Measurements from ENCODE around the gene ZNF747. TPM values are rescaled to one million over a fixed set of nuclear protein-coding genes. Genes with fewer than 3 reads are reported as not detected.
A peak's percentile ranks its signal among the peaks of the same experiment; 100 is the strongest.
"Not testable (repeated sequence)": the region's sequence is repeated elsewhere in the genome, so short reads cannot be mapped to it uniquely, and the experiment has no call there.

Gene ZNF747
- total and polyA plus RNA-seq, 8 donors, result 6.6 to 11.8 (median 9.0) TPM

DNA sequence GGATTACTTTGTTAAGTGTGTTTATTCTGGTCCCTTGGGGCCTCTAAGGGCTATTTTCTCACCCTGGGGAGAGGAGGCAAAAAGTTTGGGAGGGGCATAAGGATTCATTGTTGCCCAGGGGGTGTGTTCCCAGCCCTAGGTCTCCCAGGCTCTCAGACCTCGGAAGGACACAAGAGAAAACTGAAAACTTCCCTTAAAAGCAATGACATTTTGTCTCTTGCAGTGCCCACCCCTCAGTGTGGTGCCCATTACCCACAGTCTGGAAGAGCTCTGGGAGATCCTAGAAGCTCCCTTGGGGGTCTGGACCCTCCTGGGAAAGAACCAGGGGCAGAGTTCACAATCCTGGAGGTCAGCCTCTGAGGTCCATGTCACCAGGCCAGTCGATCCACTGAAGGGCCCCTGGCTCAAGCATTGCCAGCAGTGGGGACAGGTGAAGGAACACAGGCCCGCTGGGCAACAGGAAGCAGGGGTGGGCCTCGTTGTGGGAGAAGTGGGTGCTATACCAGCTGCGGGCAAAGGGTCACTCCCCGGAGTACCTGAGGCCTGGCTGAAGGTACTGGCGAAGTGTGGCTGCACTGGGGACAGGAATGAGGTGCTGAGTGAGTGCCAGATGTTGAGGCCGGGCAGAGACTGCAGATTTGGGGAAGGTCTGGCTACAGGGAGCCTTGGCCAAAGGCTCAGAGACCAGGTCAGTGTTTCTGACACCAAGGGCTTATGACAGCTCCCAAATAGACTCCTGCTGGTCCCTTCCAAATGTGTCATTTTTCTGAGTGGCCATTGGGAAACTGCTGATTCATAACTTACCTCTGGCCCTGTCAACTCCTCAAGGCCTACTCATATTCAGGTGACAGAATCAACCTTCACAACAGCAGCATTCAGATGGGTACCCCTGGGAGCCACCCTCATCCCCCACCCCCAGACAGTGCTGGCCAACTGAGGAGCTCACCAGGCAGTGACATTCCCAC, 4.6 kb upstream of the ZNF747 start:
- TF ChIP-seq, protein P1, sequence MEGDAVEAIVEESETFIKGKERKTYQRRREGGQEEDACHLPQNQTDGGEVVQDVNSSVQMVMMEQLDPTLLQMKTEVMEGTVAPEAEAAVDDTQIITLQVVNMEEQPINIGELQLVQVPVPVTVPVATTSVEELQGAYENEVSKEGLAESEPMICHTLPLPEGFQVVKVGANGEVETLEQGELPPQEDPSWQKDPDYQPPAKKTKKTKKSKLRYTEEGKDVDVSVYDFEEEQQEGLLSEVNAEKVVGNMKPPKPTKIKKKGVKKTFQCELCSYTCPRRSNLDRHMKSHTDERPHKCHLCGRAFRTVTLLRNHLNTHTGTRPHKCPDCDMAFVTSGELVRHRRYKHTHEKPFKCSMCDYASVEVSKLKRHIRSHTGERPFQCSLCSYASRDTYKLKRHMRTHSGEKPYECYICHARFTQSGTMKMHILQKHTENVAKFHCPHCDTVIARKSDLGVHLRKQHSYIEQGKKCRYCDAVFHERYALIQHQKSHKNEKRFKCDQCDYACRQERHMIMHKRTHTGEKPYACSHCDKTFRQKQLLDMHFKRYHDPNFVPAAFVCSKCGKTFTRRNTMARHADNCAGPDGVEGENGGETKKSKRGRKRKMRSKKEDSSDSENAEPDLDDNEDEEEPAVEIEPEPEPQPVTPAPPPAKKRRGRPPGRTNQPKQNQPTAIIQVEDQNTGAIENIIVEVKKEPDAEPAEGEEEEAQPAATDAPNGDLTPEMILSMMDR (IDR thresholded peaks at IDR 0.05), result no peak
- H3K36me3 ChIP-seq, result no peaks in the 10 kb centered on the region
- H3K4me3 ChIP-seq, result no peak overlapping the region
- no peaks in the 10 kb centered on the region for H3K27me3 ChIP-seq
- intact Hi-C loops (cut with DNase I), result no loop called here
- ATAC-seq (no peak), DNase-seq (peak in 1 of 4 donors; percentile 32)
- no peaks in the 10 kb centered on the region for H3K9me3 ChIP-seq
- no peak overlapping the region for H3K27ac ChIP-seq
- peaks cover 5 to 19% of the 10 kb centered on the region in 2 donors for H3K4me1 ChIP-seq

DNA sequence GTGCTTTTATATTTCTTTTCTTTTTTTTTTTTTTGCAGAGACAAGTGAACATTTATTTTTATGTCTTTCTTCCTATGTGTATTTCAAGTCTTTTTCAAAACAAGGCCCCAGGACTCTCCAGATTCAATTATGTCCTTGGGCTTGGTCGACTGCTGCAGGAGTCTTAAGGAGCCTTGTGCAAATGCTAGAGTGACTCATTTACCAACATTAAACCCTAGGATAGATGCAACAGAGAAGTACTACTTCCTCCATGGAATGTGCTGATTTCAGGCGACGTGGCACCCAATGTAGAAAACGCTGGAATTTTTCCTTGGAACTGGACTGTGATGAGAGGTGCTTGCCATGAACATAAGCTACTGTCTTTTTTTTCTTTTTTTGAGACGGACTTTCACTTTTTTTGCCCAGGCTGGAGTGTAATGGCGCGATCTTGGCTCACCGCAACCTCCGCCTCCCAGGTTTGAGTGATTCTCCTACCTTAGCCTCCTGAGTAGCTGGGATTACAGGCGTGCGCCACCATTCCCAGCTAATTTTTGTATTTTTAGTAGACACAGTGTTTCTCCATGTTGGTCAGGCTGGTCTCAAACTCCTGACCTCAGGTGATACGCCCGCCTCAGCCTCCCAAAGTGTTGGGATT, 1.9 kb upstream of the ZNF747 start:
- Histone ChIP-seq H3K36me3 (peaks cover 0 to 16% of the 10 kb centered on the region in 2 donors), H3K4me1 (peaks cover 5 to 36% of the 10 kb centered on the region in 2 donors), H3K27ac (peak overlapping the region; percentile 91 to 94), H3K4me3 (peak overlapping the region in 1 of 2 donors; percentile 62)
- DNase-seq; H3K27me3 ChIP-seq; ATAC-seq; H3K9me3 ChIP-seq; intact Hi-C loops (cut with DNase I): not testable (repeated sequence)

DNA sequence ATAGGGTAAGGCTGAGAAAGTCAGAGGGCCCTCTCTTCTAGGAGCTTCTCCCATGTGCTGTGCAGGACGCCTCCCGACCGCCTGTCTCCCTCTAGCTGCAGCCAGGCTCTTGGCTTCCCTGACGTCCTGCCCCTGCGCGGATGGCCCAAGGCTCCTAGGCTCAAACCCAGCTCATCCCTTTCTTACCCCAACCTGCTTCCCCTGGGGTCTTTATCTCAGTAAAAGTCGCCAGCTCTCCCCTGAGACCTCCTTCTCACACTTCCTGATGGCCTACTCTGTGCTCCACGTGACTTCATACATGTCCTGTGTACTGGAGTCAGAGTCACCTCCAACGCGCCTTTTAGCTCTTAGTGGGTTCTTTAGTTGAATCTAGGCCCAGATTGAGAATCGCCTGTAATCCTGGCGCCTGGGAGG, 1.1 kb upstream of the ZNF747 start:
- Histone ChIP-seq H3K9me3 (no peaks in the 10 kb centered on the region), H3K27ac (peak overlapping the region; percentile 91 to 94), H3K27me3 (no peaks in the 10 kb centered on the region), H3K4me1 (peaks cover 5 to 38% of the 10 kb centered on the region in 2 donors), H3K4me3 (peak overlapping the region; percentile 62 to 65), H3K36me3 (peaks cover 0 to 24% of the 10 kb centered on the region in 2 donors)
- peak; percentile 84 for ATAC-seq
- intact Hi-C loops (cut with DNase I), result no loop called here
- TF ChIP-seq, protein P1 (IDR thresholded peaks at IDR 0.05), result peak; percentile 30 to 55
- DNase-seq, result peak in 3 of 4 donors; percentile 84 to 87 (median 85)

DNA sequence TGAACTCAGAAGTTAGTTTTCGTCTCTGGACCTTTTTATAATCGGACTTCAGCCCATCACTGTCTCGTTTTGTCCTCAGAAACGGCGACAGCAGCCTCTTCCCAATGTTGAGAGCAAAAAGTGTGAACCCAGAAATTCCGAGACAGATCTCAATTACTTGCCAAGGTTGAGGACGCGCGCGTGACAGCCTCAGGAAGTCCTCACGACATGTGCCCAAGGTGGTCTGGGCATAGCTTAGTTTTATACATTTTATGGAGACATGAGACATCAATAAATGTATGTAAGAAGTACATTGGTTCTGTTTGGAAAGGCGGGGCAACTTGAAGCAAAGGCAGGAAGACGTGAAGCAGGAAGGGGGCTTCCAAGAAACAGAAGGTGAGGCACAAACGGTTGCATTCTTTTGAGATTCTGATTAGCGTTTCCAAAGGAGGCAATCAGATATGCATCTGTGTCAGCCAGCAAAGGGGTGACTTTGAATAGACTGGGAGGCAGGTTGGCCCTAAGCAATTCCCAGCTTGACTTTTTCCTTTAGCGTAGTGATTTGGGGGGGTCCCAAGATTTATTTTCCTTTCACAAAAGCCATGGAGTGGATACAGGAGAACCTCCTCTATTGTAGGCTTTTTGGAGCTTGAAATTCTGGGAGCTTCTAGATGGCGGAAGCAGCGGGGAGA, 583 bp upstream of the ZNF747 start:
- H3K9me3 ChIP-seq, result no peaks in the 10 kb centered on the region
- peak overlapping the region; percentile 91 to 94 for H3K27ac ChIP-seq
- H3K36me3 ChIP-seq, result peaks cover 0 to 26% of the 10 kb centered on the region in 2 donors
- intact Hi-C loops (cut with DNase I), result no loop called here
- TF ChIP-seq, protein P1 (IDR thresholded peaks at IDR 0.05), result no peak
- H3K27me3 ChIP-seq, result no peaks in the 10 kb centered on the region
- peaks cover 7 to 42% of the 10 kb centered on the region in 2 donors for H3K4me1 ChIP-seq
- ATAC-seq (peak; percentile 8), DNase-seq (no peak)
- H3K4me3 ChIP-seq, result peak overlapping the region; percentile 62 to 65

DNA sequence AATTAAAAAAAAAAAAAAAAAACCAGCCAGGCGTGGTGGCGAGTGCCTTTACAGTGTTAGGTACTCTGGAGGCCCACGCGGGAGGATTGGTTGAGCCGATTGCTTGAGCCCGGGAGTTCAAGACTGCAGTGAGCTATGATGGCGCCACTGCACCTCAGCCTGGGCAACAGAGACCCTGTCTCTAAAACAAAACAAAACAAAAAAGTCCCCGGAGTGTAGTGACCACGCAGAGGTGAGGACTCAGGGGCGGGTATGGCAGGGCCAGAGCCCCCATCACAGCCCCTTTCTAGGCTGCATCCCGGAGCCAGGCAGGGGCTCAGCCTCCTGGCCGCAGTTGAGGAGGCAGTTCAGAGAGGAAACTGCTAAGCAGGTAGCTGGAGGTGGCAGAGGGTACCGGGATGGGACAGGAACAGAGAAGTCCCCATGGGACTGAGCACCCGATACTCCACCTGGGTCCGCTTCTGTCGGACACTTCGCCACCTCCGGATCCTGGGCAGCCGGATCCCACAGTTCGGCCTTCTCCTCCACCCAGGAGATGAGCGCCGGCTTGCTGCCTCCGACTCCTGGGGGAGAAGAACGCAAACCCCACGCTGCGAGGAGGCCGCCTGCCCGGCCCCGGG, 800 bp downstream of the ZNF747 start:
- peak; percentile 2 for ATAC-seq
- intact Hi-C loops (cut with DNase I), result no loop called here
- TF ChIP-seq, protein P1 (IDR thresholded peaks at IDR 0.05), result no peak

More for the DNA sequence above, 800 bp downstream of the ZNF747 start:
- peaks cover 7 to 50% of the 10 kb centered on the region in 2 donors for H3K4me1 ChIP-seq
- H3K4me3 ChIP-seq, result peak overlapping the region; percentile 62 to 65
- no peaks in the 10 kb centered on the region for H3K9me3 ChIP-seq
- no peaks in the 10 kb centered on the region for H3K27me3 ChIP-seq
- H3K27ac ChIP-seq, result peak overlapping the region; percentile 91 to 94
- peaks cover 0 to 26% of the 10 kb centered on the region in 2 donors for H3K36me3 ChIP-seq
- no peak for DNase-seq
